ENCODE results near the gene FARP1.

Gene FARP1

DNA sequence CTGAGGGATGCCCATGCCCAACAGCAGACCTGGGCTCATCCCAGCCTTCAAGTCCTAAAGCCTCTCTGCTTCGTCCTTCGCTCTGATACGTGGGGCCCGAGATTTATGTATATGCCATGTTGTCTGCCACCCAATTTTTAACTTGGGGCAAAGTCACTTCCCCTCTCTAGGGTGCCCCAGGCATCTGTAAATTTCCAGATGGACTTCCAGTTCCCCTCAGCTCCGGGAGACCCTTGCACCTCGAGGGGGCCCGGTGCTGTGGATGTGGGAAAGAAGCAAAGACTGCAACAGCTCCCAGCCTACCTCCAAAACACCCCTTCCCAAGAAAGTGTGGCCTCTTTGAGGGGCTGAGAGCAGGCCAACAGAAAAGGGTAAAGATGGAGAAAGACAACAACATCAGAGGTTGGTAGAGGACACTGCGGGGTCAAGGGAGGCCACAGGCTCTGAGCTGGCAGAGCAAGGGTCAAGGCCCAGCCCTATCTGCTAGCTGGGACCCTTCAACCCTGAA, 336.7 kb downstream of the FARP1 start:
- DNase-seq (ENCODE audit: insufficient read length, low spot score) (no peak), FAIRE-seq (no peak)
- TF ChIP-seq CTCF (IDR thresholded peaks at IDR 0.05; ENCODE audit: insufficient read depth, missing control alignments), result no peak

GRCh38 chr13:98480915-98481877, 338.3 kb downstream of the FARP1 start:
- DNase-seq (ENCODE audit: insufficient read length, low spot score) (no peak), FAIRE-seq (no peak)

DNA sequence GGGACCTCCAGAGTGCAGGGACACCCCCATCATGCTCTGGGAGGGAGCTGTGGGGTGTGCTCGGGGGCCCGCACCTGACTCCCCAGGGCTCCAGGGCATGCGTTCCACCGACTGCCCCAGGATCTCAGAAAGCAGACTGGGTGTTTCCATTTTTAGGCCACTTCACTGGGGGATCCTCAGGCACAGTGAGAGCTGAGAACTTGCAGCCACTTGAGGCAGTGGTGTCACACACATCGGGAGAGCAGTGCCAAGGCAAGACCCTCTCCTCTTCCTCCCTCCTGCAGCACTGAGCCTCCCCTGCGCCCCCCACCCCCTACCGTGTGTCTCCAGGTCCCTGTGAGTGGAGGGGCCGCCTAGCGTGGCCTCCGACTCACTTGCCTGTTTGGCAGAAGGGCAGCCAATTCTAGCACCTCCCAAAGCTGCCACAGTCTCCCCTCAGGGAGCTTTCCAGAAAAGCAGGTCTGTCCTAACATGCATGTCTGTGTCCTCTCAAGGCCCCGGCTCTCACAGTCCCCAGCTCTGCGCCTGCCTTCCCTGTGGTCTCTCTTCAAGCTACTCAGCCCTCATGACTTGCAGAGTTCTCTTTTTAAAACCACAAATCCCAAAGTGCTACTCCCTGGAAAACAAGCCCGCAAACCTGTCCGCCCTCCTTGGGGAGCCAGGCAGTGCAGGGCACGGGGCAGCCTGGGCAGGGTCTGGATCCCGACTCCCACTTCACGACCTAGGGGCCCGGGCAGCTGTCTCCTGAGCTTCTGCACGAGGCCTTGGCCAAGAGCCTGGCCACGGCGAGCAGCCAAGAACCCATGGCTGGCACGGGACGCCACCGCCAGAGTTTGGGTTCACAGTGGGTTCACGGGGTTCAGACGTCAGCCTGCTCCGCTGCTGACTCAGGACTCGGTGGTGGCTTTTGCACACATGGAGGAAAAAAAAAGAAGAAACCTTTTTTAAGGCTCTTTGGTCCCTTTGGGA, 339.9 kb downstream of the FARP1 start:
- peak; percentile 25 for TF ChIP-seq CTCF (IDR thresholded peaks at IDR 0.05; ENCODE audit: insufficient read depth, missing control alignments)
- DNase-seq (ENCODE audit: insufficient read length, low spot score), result no peak
- no peak for FAIRE-seq

More at GRCh38 chr13:98480915-98481877, 338.3 kb downstream of the FARP1 start:
- TF ChIP-seq CTCF (IDR thresholded peaks at IDR 0.05; ENCODE audit: insufficient read depth, missing control alignments), result no peak

- no peak for TF ChIP-seq CTCF (IDR thresholded peaks at IDR 0.05; ENCODE audit: insufficient read depth, missing control alignments)
- no peak for FAIRE-seq
- DNase-seq (ENCODE audit: insufficient read length, low spot score), result no peak
Observed at GRCh38 chr13:98483601-98484288, 340.9 kb downstream of the FARP1 start.

DNA sequence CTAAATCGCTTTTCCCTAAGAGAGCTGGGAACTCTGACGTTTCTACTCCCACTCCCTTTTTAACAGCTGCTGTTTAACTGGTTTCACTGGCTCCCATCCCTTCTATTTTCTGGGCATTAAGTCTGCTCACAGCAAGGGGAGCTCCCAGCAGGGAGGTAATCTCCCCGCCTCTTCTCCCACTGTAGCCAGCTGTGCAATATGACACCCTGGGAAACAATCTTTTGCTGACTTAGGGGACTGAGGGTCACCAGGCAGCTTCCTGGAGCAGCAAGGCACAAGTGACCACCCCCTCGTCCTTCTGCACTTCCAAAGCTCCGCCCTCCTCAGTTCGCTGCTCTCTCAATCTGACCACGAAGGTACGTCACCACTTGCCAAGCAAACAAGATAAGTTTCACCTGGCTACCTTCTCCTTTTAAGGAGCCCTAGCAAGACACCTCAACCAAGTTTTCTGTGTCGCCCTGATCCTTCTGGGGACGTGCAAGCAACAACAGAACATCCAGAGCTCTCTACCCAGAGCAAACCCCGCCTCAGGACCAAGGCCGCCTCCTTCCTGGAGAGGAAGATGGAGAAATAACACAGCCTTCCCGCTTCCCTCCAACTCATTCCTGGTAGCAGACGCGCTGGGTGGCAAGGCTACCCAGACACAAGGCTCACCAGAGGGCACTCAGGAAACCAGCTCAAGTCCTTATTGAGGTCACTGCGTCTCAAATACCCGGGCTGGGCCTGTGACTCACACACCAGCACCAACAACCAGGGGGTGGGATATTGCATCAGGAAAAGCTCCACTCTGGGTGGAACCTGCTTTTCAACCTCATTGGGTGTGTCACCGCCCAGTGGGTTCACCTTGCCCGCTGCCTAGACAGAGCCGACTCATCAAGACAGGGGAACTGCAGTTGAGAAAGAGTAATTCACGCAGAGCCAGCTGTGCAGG, 341.7 kb downstream of the FARP1 start:
- peak; percentile 59 for DNase-seq (ENCODE audit: insufficient read length, low spot score)
- TF ChIP-seq CTCF (IDR thresholded peaks at IDR 0.05; ENCODE audit: insufficient read depth, missing control alignments), result no peak
- FAIRE-seq, result no peak

- TF ChIP-seq CTCF (IDR thresholded peaks at IDR 0.05; ENCODE audit: insufficient read depth, missing control alignments), result no peak
- DNase-seq (ENCODE audit: insufficient read length, low spot score) (no peak), FAIRE-seq (no peak)
Observed at GRCh38 chr13:98485561-98485960, 342.7 kb downstream of the FARP1 start.
